Smooth muscle cell of the brain vasculature (primary cell): Measurements from ENCODE around the gene RPS6KA1.
"Not testable (repeated sequence)": the region's sequence is repeated elsewhere in the genome, so short reads cannot be mapped to it uniquely, and the experiment has no call there.

Experiments used
- DNase-seq: peaks from one replicate; pipeline ENCODE4 v3.0.0-alpha.2; 2012; ENCODE audit warnings: low read depth, low spot score

The RPS6KA1 gene

GRCh38 chr1:26529655-26530409, at the start of gene RPS6KA1:
Gene RPS6KA1 (plus strand): TSS chr1:26529761. CDS start chr1:26529921, 160 bp downstream.
- DNase-seq = no peak

DNA sequence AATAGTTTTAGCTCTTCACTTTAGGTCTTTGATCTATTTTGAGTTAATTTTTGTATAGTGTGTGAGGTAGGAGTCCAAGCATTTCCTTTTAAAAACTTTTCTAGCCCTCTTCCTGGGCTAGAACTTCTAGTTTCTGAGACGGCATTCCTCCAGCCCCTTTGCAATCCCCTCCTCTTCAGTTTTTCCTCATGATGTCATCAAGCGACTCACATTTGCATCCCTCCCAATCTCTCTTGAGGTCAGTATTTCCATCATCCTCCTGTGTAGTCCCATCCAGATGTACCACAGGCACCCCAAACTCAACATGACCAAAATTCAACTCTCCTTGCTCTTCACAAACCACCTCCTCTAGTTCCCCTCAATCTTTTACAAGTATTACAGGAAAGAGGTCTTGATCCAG, 46.6 kb upstream of the RPS6KA1 start:
- no peak for DNase-seq

- no peak for DNase-seq
Observed at GRCh38 chr1:26483980-26484379, 45.6 kb upstream of the RPS6KA1 start.

DNA sequence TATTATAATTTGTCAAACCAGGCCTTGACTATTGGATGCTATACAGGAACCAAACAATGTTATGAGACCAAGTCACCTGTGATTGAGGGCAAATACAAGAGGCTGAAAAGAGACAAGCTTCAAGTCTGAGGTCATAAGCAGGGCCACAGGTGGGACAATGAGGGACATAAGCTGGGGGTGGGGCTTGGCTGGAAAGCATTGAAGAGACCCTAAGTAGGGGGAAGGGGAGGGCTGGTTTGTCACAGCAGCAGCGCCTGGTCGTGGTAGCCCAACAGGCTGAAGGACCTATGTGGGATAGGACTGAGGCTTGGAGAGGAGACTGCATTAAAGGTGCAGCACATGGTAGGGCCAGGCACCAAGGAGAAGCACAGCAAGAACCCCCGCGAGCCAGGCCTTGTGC, 39.4 kb upstream of the RPS6KA1 start:
- no peak for DNase-seq

DNA sequence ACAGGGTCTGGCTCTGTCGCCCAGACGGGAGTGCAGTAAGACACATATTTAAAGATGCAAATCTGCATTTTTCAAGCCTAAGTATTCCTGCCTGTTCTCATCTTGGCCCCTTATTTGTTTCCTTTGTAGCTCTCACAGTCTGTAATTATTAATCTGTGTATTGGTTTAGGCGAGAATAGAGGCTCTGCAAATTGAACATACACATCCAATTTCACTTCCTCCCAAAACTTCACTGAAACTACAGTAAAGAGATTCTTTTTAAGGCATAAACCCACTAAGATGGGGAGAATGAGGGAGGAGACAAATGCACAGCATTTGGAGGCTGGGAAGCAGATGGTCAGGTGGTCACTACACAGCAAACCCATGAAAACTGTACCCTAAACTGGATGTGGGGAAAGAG, 36.3 kb upstream of the RPS6KA1 start:
- DNase-seq = no peak

GRCh38 chr1:26493938-26494337, 35.6 kb upstream of the RPS6KA1 start:
- DNase-seq = no peak

- no peak for DNase-seq
Observed at GRCh38 chr1:26496861-26497260, 32.7 kb upstream of the RPS6KA1 start.

DNA sequence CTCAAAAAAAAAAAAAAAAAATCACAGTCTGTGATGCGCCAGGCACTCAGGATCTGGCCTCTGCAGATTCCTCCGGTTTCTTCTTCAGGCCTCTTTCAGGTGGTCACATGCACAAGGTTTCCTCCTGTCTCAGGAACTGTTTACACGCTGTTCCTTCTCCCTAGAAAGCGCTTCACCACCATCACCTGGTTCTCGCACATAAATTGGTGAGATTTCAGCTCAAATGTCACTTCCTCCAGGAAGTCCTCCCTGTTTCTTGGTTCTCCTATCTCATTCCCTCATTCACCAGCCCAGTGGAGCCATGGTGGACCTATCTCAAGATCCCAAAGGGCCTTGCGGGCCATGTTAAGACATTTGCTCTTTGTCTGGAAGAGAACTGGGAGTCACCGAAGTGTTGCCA, 30.7 kb upstream of the RPS6KA1 start:
- no peak for DNase-seq

- DNase-seq = peak; percentile 43
Observed at GRCh38 chr1:26500488-26501175, 28.9 kb upstream of the RPS6KA1 start.

DNA sequence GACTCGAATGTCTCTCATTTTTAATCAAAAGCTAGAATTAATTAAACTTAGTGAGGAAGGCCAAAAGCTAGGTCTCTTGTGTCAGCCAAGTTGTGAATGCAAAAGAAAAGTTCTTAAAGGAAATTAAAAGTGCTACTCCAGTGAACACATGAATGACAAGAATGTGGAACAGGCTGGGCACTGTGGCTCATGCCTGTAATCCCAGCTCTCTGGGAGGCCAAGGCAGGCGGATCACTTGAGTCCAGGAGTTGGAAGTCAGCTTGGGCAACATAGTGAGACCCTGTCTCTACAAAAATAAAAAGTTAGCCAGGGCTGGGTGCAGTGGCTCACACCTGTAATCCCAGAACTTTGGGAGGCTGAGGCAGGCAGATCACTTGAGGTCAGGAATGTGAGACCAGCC, 18.9 kb upstream of the RPS6KA1 start:
- not testable (repeated sequence) for DNase-seq

DNA sequence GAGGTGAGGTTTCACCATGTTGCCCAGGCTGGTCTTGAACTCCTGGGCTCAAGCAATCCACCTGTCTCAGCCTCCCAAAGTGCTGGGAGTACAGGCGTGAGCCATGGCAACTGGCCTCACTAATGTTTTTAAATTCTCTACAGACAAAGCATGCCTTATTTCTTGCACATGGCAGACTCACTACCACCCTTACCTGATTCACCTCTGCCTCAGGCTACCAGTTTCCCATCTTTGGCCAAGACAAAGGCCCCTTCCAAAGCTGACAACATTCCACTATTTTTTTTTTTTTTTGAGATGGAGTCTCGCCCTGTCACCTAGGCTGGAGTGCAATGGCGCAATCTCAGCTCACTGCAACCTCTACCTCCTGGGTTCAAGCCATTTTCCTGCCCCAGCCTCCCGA, 13.7 kb upstream of the RPS6KA1 start:
- DNase-seq = not testable (repeated sequence)

DNA sequence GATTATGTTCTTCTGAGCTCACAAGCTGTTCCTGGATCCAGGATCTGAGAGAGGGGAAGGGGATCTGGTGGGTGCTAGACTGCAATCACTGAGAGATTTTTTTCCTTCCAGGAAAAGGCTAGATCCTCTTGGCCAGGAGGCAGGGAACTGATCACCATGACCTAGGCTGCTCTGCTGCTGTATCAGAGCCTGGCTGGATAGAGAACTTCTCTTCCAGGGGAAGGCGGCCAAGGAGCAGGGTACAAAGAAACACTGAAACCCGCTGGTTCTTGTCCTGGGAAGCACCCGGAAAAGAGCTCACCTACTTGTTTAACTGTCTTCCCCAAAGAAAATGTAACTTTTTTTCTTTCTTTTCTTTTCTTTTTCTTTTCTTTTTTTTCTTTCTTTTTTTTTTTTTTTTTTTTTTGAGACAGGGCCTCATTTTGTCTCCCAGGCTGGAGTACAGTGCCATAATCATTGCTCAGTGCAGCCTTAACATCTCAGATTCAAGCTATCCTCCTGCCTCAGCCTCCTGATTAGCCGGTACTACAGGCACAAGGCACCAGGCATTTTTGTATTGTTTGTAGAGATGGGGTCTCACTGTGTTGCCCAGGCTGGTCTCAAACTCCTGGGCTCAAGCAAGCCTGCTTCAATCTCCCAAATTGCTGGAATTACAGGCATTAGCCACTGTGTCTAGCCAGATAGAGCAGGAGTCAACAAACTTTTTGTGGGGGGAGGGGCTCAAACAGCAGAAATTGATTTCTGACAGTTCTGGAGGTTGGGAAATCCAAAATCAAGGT, 12.4 kb upstream of the RPS6KA1 start:
- no peak for DNase-seq

- no peak for DNase-seq
Observed at GRCh38 chr1:26517766-26518049, 11.9 kb upstream of the RPS6KA1 start.

GRCh38 chr1:26518355-26518754, 11.2 kb upstream of the RPS6KA1 start:
- no peak for DNase-seq

GRCh38 chr1:26520339-26520738, 9.2 kb upstream of the RPS6KA1 start:
- no peak for DNase-seq

GRCh38 chr1:26521669-26522030, 7.9 kb upstream of the RPS6KA1 start:
- DNase-seq = no peak

DNA sequence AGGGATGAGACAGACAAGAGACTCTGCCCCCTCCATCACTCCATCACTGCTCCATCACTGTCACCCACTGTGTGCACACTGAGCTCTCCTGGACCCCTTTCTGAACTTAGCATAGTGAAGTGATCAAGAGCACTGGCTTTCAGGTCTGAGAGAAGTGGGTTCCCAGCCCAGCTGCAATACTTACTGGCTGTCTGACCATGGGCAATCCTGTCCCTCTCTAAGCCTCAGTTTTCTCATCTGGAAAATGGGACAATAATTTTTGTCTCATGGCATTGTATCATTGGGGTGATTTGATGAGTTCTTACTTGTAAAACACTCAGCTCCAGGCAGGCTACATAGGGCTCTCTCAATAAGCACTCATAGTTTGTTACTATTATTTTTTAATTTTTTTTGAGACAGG, 7.5 kb upstream of the RPS6KA1 start:
- DNase-seq = no peak

- no peak for DNase-seq
Observed at GRCh38 chr1:26524181-26524580, 5.4 kb upstream of the RPS6KA1 start.

DNA sequence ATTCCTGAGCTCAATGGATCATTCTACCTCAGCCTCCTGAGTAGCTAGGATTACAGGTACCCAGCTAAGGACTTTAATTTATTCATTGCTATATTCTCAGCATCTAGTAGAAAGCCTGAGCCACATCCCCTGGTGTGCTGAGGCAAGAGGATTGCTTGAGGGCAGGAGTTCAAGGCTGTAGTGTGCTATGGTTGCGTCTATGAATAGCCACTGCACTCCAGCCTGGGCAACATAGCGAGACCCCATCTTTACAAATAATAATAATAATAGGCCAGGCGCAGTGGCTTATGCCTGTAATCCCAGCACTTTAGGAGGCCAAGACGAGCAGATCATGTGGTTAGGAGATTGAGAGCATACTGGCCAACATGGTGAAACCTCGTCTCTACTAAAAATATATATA, 3.3 kb upstream of the RPS6KA1 start:
- no peak for DNase-seq

GRCh38 chr1:26529405-26529654, 231 bp upstream of the RPS6KA1 start:
- DNase-seq = no peak

DNA sequence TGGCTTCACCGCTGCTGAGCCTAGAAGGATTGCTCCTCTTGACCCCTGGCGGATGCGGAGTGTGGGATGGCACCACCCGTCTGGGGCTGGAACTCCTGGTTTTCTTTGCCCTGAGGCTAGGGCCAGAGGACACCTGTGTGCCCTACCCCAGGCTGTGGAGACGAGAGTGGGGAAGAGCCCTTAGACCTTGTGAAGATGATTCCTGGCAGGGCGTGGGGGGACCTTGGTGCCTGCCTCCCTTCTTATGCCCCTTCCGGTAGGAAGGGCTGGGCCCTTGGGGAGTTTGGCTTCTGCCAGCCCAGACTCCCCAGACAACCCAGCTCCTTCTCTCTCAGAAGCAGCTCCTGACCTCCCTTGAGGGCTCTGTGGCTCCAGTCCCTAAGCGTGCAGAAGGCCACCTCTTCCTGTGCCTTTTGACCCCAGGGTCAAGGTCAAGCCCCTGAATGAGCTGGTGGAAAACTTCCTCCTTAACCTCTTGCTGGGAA, 891 bp downstream of the RPS6KA1 start:
- DNase-seq = no peak

GRCh38 chr1:26530895-26531598, 1.5 kb downstream of the RPS6KA1 start:
- DNase-seq = no peak
